HG03280 (cell line): ENCODE results near the gene CHN2.

ENCODE experiments used
- ATAC-seq: cut with Tn5 transposase; IDR thresholded peaks from one replicate; pipeline ENCODE4 v1.9.1; 2021; ENCODE audit warnings: mild to moderate bottlenecking, moderate library complexity; ENCODE audit not compliant: unreplicated experiment

CHN2 gene

GRCh38 chr7:29483219-29484104 lies 288.9 kb downstream of the CHN2 start:
- ATAC-seq = no peak

GRCh38 chr7:29484280-29484679 lies 289.7 kb downstream of the CHN2 start:
- ATAC-seq = no peak

GRCh38 chr7:29485339-29486190 lies 291.0 kb downstream of the CHN2 start:
- ATAC-seq = no peak

- no peak for ATAC-seq
Measured at GRCh38 chr7:29486191-29486700, 291.7 kb downstream of the CHN2 start.

DNA sequence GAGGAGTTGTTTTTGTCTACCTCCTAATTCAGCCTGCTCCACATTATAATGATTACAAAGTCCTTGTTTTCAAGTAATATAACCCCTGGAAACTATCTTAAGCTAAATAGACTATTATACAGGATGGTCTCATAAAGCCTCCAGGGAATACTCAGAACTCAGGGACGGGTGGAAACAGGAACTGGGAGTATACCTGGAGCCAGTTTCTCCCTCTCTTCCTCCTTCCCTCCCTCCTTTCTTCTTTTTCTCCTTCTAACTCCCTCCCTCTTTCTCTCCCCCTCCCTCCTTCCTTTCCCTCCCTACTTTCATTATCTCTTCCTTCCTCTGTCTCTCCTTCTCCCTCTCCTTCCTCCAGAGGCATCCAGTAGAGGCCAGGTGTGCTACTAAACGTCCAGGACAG lies 292.8 kb downstream of the CHN2 start:
- no peak for ATAC-seq

DNA sequence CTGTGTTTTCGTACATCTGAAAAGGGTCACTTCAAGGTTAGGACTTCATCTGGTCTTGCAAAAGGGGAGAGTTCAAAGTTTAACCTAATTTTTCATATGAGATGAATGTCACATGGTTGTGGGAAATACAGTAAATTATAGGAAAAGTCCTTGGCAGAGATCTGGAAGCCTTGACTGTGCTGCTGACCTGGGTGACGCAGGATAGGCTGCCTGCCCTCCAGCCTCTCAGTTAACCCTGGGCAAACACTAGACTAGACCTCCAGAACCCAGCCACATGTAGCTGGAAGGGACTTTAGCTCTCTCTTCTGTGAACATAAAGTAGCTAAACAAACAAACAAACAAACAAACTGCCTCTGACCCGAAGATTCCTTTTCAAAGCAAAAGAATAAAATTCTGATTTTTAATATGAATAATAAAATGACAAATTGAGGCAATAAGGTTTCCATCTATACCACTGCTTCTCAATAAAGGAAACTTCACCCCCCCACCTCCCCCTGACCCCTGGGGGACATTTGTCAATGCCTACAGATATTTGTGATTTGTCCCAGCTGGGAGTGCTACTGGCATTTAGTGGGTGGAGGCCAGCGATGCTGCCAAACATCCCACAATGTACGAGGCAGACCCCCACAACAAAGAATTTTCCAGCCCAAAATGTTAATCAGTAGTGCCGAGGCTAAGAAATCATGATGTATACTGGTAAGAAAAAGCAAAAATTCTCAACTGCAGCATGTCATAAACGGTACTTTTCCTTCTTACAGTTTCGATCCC lies 293.8 kb downstream of the CHN2 start:
- no peak for ATAC-seq

DNA sequence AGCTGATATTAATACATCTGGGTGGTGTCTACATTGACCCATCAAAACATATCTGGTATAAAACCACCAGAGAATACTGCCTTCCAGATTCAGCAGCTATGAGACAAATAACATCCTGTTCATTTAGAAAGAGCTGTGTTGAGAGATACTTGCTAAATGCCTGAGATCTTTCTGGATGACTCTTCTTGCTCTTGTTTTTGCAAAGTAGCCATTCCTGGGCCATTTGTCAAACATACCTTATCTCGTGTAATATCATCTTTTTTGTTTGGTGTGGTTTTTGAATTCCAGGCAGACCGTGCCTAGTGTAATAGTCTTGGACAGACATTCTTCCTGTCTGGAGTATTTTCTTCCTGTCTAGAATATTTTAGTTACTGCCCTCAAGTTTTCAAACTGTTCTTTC lies 294.4 kb downstream of the CHN2 start:
- ATAC-seq = no peak

DNA sequence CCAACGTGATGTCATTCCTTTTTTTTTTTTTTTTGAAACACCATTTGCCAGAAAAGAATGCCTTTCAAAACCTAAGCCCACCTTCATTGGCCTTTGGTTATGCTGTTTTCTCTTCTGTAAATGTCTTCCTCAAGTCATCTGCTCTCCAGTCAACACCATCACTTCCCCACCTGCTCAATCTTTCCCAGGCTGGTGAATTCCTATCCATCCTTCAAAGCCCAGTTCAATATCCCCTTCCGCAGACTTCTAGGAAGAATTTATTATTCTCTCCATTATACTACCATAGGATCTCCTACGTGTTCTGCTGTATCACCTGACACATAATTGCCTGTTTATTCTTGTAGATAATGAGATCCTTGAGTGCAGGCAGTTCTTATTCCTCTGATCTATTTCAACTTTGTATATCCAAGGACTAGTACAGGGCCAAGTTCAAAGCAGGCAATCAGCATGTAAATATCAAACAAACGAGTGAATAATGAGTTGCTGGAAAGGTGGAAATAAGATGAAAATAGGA lies 295.6 kb downstream of the CHN2 start:
- ATAC-seq = no peak

- ATAC-seq = no peak
Measured at GRCh38 chr7:29494350-29494749, 299.8 kb downstream of the CHN2 start.

DNA sequence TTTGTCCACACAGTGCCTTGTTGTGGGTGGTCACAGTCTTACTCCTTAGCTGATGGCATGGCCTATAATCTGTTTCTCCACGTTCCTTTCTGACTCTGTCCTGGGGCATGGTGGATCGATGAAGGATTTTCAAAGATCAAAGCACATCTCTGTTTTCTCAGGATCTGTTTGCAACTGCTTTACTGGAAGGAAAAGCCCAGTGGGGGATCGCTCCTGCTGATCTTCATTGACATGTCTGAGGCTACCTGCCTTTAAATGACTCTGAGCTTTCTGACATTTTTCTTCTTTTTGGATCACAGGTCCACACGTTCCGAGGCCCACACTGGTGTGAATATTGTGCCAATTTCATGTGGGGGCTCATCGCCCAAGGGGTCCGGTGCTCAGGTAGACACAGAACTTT lies 301.1 kb downstream of the CHN2 start:
- no peak for ATAC-seq

- no peak for ATAC-seq
Measured at GRCh38 chr7:29496355-29497020, 301.9 kb downstream of the CHN2 start.

- no peak for ATAC-seq
Measured at GRCh38 chr7:29499932-29500331, 305.4 kb downstream of the CHN2 start.

- ATAC-seq = no peak
Measured at GRCh38 chr7:29500719-29501118, 306.1 kb downstream of the CHN2 start.

DNA sequence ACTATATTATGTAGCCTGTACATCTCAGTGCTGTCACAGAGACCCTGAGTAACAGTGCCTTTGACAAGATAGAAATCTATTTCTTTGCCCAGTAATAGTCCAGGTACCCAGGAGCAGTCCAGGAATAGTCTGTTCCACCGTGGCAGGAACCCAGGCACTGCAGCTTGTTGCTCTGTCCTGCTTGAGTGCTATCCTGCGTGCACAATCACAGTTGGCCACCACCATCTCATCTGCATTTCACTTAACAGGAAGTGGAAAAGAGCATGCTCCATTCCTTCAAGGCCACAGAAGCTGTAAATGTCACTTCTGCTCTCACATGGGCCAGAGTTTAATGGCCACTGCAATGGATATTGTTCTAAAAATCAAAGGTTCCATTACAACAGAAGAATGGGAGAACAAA lies 307.6 kb downstream of the CHN2 start:
- ATAC-seq = no peak

DNA sequence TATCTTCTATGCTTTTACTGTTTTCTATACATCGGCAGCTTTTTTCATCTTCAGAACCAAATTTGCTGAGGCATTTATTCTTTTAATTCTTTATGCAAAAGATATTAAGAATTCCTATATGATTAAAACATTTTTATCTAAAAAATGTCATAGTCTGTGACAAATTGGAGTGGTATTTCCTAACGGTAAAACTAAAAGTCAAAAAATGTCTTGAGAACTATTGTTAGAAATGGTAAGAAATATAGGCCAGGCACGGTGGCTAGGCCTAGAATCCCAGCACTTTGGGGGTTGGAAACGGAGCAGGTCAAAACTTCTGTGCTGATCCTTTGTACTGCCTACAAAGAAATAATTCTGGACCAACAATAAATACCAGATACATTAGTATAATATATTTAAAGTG lies 311.4 kb downstream of the CHN2 start:
- no peak for ATAC-seq

DNA sequence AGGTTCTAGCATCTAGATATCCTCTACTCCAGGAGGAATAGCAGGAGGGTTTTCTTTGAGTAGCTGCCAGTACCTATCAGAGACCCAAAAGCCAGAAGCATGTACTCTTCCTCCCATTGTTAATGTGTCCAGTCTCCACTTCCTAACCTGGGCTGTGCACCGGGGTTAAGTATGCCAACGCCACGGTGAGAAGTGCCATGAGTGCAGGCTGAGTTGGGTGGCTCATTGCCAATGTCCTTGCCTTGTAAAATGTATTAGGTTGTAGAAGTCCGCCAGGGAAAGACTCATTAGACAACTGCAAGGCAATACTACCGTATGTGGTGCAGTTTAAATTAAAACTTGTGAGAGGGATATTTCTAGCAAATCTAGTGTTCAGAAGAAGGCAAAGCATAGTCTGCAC lies 314.0 kb downstream of the CHN2 start:
- ATAC-seq = no peak

- ATAC-seq = no peak
Measured at GRCh38 chr7:29510028-29510427, 315.5 kb downstream of the CHN2 start.

DNA sequence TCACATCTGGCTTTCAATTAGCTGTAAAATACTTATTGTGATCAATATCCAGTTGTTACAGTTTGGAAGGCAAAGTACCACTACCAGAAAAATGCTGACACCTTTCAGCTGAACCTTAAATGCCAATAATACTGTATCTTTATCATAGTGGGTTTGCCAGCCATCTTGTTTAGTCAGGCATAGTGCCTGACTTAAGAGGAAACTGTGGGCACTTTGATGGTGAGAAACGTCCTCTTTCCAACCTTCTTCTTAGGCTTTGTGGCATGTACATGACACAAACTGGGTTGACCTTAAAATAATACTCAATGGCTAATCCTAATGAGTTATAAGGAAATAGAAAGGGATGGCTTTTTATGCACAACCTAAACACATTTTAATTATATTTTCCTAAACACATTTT lies 316.8 kb downstream of the CHN2 start:
- ATAC-seq = no peak

- ATAC-seq = no peak
Measured at GRCh38 chr7:29511851-29512250, 317.3 kb downstream of the CHN2 start.

DNA sequence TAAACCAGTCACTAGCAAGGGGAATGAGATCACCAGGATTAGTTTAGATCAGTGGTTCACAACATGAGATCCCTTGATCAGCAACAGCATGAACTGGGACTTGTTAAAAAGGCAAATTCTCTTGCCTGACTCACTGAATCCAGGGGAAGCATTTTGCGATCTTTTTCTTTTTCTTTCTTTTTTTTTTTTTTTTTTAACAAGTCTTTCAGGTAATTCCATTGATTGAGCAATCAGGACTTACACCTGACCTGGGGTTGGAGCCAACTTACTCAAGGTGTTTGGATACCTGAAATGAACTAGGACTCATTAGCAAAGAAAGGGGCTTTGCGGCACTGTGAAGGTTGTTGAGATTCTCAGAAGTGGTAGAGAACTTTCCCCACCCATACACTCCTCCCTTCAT lies 321.9 kb downstream of the CHN2 start:
- no peak for ATAC-seq
